HG03175 (cell line): Measurements from ENCODE around the gene HOXA11.

Experiments
- ATAC-seq: cut with Tn5 transposase; IDR thresholded peaks from one replicate; pipeline ENCODE4 v1.9.1; 2021; ENCODE audit warnings: mild to moderate bottlenecking, moderate library complexity; ENCODE audit not compliant: unreplicated experiment

Gene HOXA11

GRCh38 chr7:27159266-27160144, 25.5 kb downstream of the HOXA11 start:
- no peak for ATAC-seq

DNA sequence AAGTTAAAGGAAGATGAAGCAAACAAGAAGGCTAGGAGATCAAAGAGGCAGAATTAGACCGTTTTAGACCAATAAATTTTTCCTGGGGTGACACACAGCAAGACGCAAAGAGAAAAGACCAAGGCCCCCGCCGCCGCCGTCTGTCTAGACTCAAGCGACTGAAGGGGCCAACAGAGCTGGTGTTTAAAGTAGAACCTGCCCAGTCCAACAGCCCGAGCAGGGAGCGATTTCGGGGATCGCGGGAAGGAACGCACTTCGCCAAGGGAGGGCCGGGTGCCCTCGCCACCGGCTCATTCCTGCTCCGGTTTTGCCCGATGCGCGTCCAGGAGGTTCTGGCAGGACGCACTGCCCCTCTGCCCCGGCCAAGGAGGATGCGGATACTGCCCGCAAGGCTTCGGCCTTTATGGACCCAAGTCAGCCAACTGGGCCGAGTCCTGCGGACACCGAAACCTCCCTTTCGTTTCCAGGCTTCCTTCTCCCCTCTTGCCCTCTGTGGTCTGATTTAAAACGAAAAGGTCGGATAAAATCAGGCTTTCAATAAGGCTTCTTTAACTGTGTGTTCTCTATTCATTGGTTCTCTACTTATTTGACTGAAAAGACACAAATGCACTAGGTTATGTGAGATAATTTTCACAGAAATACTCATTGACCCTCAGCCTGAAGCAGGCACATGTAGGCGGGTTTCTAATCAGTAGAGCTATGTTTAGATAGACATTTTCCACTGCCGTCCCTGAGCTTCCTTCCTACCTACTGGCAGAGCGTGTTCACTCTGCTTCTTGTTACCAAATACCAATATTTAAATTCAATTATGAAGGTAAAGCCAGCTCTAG, 26.4 kb downstream of the HOXA11 start:
- ATAC-seq: no peak

DNA sequence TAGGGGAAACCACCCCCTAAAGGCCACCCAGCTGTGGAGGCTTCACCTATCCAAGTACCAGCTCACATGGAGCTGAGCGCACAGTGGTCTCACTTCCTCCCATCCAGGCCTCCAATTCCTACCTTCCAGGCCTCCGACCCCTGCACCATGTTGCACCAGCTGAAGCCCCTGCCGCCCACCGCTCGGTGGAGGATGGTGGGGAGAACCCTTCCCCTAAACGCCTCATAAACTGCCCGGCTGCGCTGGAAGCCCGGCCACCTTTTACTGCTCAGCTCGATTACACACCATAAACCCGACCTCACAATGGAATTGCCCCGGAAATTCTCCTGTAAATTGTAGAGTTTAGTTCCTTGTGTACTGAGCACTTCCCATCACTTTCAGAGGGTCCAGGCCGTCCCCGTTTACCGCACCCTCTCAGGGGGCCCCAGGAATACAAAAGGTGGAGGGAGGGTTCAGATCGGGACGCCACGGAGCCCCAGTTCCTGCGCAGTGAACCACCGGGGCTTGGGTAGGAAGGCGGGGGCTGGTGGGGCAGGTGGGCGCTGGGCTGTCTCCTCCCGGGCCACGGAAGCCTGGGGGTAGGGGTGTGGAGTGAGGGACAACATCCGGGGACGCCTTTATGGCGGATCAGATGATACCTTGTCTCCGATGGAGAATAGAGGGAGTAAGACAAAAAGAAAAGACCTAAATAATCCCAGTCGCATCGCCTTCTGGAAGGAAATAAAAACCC, 27.2 kb downstream of the HOXA11 start:
- no peak for ATAC-seq

DNA sequence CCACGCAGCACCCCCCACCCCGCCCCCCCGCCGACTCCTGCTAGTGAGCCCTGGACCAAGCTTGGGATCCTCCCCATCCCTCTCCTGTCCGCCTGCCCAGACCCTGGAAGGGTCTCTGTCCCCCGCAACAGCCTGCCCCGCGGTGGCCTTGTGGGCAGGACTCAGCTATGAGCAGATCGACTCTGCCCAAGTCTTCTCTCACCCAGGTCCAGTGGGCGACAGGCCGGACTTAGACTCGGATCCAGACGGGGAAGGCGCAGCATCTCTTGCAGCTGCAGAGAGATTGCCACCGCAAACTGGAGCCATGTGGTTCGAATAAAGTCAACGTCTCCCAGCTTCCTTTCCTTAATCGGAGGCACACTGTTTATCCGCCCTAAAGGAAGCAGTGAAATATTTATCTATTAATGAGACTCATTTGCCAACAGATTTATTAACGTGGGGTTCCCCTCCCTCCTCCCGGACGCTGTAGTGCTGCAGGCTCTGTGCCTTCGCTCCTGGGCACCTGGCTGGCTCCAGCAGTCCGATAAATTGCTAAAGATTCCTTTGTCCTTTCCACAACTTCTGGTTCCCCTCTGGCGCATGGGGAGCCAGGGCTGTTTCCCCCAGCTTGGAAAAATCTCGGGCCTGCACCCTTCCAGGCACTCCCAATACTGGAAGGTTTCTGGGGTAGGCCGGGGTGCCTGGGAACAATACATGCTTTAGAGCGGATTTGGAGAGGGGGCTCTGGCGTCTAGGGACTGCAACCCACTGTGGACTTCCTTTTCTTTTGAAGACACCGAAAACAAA, 27.9 kb downstream of the HOXA11 start:
- ATAC-seq: no peak

DNA sequence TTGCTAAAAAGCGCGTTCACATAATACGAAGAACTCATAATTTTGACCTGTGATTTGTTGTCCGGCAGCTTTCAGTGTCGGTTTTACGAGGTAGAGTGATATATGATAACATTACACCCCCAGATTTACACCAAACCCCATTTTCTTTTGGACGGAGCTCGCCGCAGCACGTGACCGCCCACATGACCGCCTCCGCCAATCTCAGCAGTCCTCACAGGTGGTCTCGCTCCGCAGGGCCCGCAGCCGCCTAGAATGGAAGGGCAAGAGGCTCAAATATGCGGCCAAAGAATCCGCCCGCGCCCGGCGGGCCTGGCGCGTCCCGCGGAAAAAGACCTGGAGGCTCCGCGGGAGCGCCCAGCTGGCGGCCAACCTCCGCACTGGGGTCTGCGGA, 28.5 kb downstream of the HOXA11 start, which contains the start of gene HOXA7:
Gene HOXA7, minus strand, starts transcription at position 168 of the 391 bp plus-strand sequence. Its CDS starts 130 bp downstream, at position 38.
- ATAC-seq: no peak

- ATAC-seq: no peak
Observed at GRCh38 chr7:27155816-27156507, 29.1 kb downstream of the HOXA11 start.

- no peak for ATAC-seq
Observed at GRCh38 chr7:27154901-27155815, 29.9 kb downstream of the HOXA11 start.

DNA sequence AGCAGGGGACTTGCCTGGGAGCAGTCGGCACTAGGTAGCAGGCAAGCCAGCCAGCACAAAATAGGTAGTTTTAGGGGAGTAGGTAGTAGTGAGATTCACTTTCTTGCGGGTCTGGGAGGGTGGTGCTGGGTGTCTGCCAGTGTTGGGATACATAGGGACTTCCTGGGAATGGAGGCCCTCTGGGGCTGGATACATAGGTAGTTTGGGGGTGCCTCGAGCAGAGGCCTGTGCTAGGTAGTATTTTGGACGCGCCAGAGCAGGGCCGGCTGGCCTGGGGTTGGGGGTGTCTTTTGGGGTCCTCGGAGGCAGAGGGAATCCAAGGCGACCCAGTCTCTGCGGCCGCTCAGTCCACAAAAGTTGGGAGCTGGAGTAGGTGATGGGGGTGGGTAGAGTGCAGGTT, 30.7 kb downstream of the HOXA11 start:
- ATAC-seq: no peak

GRCh38 chr7:27153526-27153925, 31.5 kb downstream of the HOXA11 start:
- no peak for ATAC-seq

GRCh38 chr7:27152816-27153442, 32.1 kb downstream of the HOXA11 start:
- no peak for ATAC-seq

DNA sequence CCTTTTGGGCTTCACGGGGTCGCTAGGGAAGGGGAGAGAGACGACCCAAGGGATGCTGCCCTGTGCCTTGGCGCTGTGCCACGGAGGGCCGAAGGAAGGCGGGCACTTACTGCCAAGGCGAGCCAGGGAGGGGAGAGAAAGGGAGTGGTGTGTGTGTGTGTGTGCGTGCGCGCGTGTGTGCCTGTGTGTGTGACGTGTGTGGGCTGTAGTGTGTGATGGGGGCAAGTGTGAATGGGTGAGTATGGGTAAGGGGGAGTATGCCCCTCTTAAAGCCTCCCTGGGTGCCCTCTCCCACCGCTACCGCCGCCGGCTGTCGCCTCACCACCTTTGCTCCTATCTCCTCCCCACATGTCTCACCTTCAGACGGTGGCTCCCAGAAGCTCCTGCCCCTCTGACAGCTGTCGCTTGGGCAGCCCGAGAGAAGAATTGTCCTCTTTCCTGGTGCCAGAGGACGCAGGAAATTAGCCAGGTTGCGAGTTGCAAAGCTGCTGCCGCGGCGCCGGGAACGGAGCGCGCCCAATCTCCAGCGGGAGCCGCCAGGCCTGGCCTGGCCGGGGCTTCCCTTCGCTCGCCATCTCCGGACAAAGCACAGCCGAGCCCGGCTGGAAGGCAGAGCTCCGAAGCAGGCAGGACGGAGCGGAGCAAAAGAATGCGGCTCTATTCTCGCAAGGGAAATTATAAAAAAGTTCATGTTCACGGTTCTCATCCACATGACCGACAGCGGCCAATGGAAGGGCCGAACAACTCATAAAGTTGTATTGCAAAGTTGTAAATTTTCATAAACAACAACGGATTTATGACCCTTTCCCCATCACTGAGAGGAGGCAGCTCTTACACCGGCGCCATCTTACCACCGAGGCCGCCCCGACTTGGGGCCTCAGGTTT, 32.9 kb downstream of the HOXA11 start, which contains the start of gene HOXA3:
Gene HOXA3, minus strand, starts transcription at position 653 of the 885 bp plus-strand sequence. CDS start 41,943 bp downstream, outside the sequence.
- ATAC-seq: no peak

- no peak for ATAC-seq
Observed at GRCh38 chr7:27151341-27151930, 33.6 kb downstream of the HOXA11 start.

- ATAC-seq: peak; percentile 91
Observed at GRCh38 chr7:27150568-27151340, 34.3 kb downstream of the HOXA11 start.

- no peak for ATAC-seq
Observed at GRCh38 chr7:27149842-27150567, 35.0 kb downstream of the HOXA11 start.
